HCT116 (cell line): ENCODE results near the gene SPOP. TPM values are rescaled to one million over a fixed set of nuclear protein-coding genes. Genes with fewer than 3 reads are reported as not detected.

Source experiments
- ATAC-seq: fragments of 200-7000 bp; cut with Tn5 transposase; 2 replicates; pipeline ENCODE4 v1.9.1; 2020; ENCODE audit warnings: mild to moderate bottlenecking, moderate library complexity
- BruUV-seq: library from RNA; stranded (reverse); fragments of 400-500 nt; replicated peaks from 2 replicates; lab custom pipeline; 2021; lab: Mats Ljungman, UMichigan
- CTCF ChIA-PET: fragments of 300-600 bp; sonication (Branson Sonifier 250); formaldehyde crosslinking; loops from one replicate; lab custom pipeline; 2021; ENCODE audit warnings: antibody characterized with exemption; lab: Charles Lee
- POLR2A ChIA-PET: fragments of 300-600, 350-600 bp; sonication (Branson Sonifier 250); formaldehyde crosslinking; loops from one replicate; lab custom pipeline; 2021; ENCODE audit warnings: antibody characterized with exemption; lab: Charles Lee
- RAD21 ChIA-PET, 2 experiments: fragments of 300-600 bp; sonication (Branson Sonifier 250); formaldehyde crosslinking; loops; one replicate each; lab custom pipeline; 2023; ENCODE audit warnings: low total read pairs in 2 of 2; ENCODE audit not compliant: uncharacterized antibody in 2 of 2, unreplicated experiment in 2 of 2, low non-redundant PET in 1 of 2; lab: Charles Lee
- DNase-seq: peaks from one replicate; pipeline ENCODE4 v3.0.0-alpha.2; 2010; ENCODE audit warnings: low read depth, low spot score
- H2AFZ ChIP-seq: fragments of 200-600 bp; shearing (Covaris generic), sonication (generic); 2 replicates; pipeline ENCODE4 v1.6.1; 2017; ENCODE audit warnings: low read depth, mixed run types, mixed read lengths, antibody characterized with exemption, low read length; ENCODE audit not compliant: poor library complexity, severe bottlenecking
- H3K27ac ChIP-seq: 2 replicates; pipeline ENCODE4 v1.5.1; 2012; ENCODE audit warnings: low read depth, low read length
- H3K27me3 ChIP-seq: fragments of 200-600 bp; sonication (generic); 2 replicates; pipeline ENCODE4 v1.6.1; 2016; ENCODE audit warnings: mixed run types, low read length, mixed read lengths; ENCODE audit not compliant: insufficient read depth
- H3K36me3 ChIP-seq, 2 experiments: fragments of 200-500 bp in 1 of 2; fragments of 200-600 bp in 1 of 2; sonication (Bioruptor generic) in 1 of 2; sonication (generic) in 1 of 2; 2 replicates each; pipeline versions ENCODE4 v1.5.1 to v1.6.1; 2014 to 2016; ENCODE audit warnings: low read length in 2 of 2, inconsistent platforms in 1 of 2, mixed read lengths in 1 of 2, mixed run types in 1 of 2; ENCODE audit not compliant: insufficient read depth in 2 of 2, control insufficient read depth in 1 of 2
- H3K4me1 ChIP-seq, 2 experiments: fragments of 200-600 bp in 1 of 2; sonication (generic) in 1 of 2; 2 replicates each; pipeline versions ENCODE4 v1.5.1 to v1.6.1; 2012 to 2017; ENCODE audit warnings: low read length in 2 of 2, inconsistent platforms in 1 of 2, mild to moderate bottlenecking in 1 of 2, mixed read lengths in 1 of 2, mixed run types in 1 of 2, moderate library complexity in 1 of 2; ENCODE audit not compliant: insufficient read depth in 2 of 2, control insufficient read depth in 1 of 2
- H3K4me2 ChIP-seq: fragments of 200-600 bp; sonication (generic); 2 replicates; pipeline ENCODE4 v1.6.1; 2017; ENCODE audit warnings: mixed run types, low read length, mixed read lengths
- H3K4me3 ChIP-seq, 2 experiments: fragments of 200-600 bp in 1 of 2; sonication (generic) in 1 of 2; replicated peaks in 1 of 2; 2 replicates each; pipeline ENCODE4 v1.5.1; 2011 to 2016; ENCODE audit warnings: low read length in 2 of 2, control low read depth in 1 of 2, low read depth in 1 of 2, mild to moderate bottlenecking in 1 of 2, mixed read lengths in 1 of 2, mixed run types in 1 of 2
- H3K79me2 ChIP-seq: fragments of 200-600 bp; sonication (generic); 2 replicates; pipeline ENCODE4 v1.6.1; 2017; ENCODE audit warnings: mild to moderate bottlenecking, mixed run types, low read length, moderate library complexity, mixed read lengths; ENCODE audit not compliant: insufficient read depth
- H3K9ac ChIP-seq: fragments of 200-600 bp; sonication (generic); 2 replicates; pipeline ENCODE4 v1.6.1; 2016; ENCODE audit warnings: low read length, mixed read lengths
- H3K9me2 ChIP-seq: fragments of 200-600 bp; sonication (generic), shearing (Covaris generic); 2 replicates; pipeline ENCODE4 v1.6.1; 2017; ENCODE audit warnings: mixed run types, mild to moderate bottlenecking, moderate library complexity; ENCODE audit not compliant: insufficient read depth
- H3K9me3 ChIP-seq, 2 experiments: fragments of 200-500 bp in 1 of 2; fragments of 200-600 bp in 1 of 2; sonication (Bioruptor generic) in 1 of 2; sonication (generic) in 1 of 2; 2 replicates each; pipeline ENCODE4 v1.6.1; 2014 to 2017; ENCODE audit warnings: low read length in 2 of 2, mixed read lengths in 2 of 2, inconsistent platforms in 1 of 2, low read depth in 1 of 2, mild to moderate bottlenecking in 1 of 2, mixed run types in 1 of 2, moderate library complexity in 1 of 2; ENCODE audit not compliant: control insufficient read depth in 1 of 2, insufficient read depth in 1 of 2
- H4K20me1 ChIP-seq: fragments of 200-600 bp; sonication (generic), shearing (Covaris generic); 2 replicates; pipeline ENCODE4 v1.6.1; 2017; ENCODE audit warnings: mixed run types, mild to moderate bottlenecking, moderate library complexity; ENCODE audit not compliant: insufficient read depth
- ATF3 ChIP-seq: IDR thresholded peaks from 2 replicates; pipeline ENCODE4 v1.6.1; 2012
- CBX3 ChIP-seq: IDR thresholded peaks from 2 replicates; pipeline ENCODE4 v1.6.1; 2012; ENCODE audit warnings: low read depth
- CTCF ChIP-seq, 3 experiments: fragments of 200-600 bp in 1 of 3; sonication (generic) in 1 of 3; IDR thresholded peaks in 2 of 3; conservative IDR thresholded peaks in 1 of 3; 2 replicates each; pipeline ENCODE4 v1.5.1; 2012 to 2017; ENCODE audit warnings: low read depth in 2 of 3, low read length in 2 of 3, antibody characterized with exemption in 1 of 3, borderline replicate concordance in 1 of 3, control low read depth in 1 of 3, mild to moderate bottlenecking in 1 of 3, mixed read lengths in 1 of 3, mixed run types in 1 of 3, moderate library complexity in 1 of 3; ENCODE audit not compliant: insufficient read depth in 1 of 3
- EZH2 ChIP-seq: fragments of 200-600 bp; sonication (generic); IDR thresholded peaks from 2 replicates; pipeline ENCODE4 v1.6.1; 2017; ENCODE audit warnings: antibody characterized with exemption, mixed run types
- EZH2phosphoT487 ChIP-seq: fragments of 200-600 bp; IDR thresholded peaks from 2 replicates; pipeline ENCODE4 v1.6.1; 2018; ENCODE audit warnings: antibody characterized with exemption, borderline replicate concordance
- FOSL1 ChIP-seq: IDR thresholded peaks from 2 replicates; pipeline ENCODE4 v1.6.1; 2012; ENCODE audit warnings: low read depth
- JUND ChIP-seq: IDR thresholded peaks from 2 replicates; pipeline ENCODE4 v1.6.1; 2012
- RAD21 ChIP-seq: IDR thresholded peaks from 2 replicates; pipeline ENCODE4 v1.6.1; 2012; ENCODE audit warnings: low read depth, mild to moderate bottlenecking
- REST ChIP-seq: IDR thresholded peaks from 2 replicates; pipeline ENCODE4 v1.6.1; 2012; ENCODE audit warnings: low read depth
- SIN3A ChIP-seq: IDR thresholded peaks from 2 replicates; pipeline ENCODE4 v1.6.1; 2012; ENCODE audit warnings: low read depth
- TCF7L2 ChIP-seq: IDR thresholded peaks from 2 replicates; pipeline ENCODE4 v1.7.0; 2011; ENCODE audit warnings: borderline replicate concordance, inconsistent platforms; ENCODE audit not compliant: insufficient read depth, insufficient read length; ENCODE audit errors: extremely low read depth
- ZFX ChIP-seq: fragments of 450-650 bp; IDR thresholded peaks from 2 replicates; pipeline ENCODE4 v1.6.1; 2017
- ZNF274 ChIP-seq: fragments of 200-500 bp; sonication (Bioruptor generic); IDR thresholded peaks from 2 replicates; pipeline ENCODE4 v1.6.1; 2014; ENCODE audit warnings: mild to moderate bottlenecking, low read depth, low read length, inconsistent platforms
- intact Hi-C: fragments of 100-400 bp; cut with micrococcal nuclease; formaldehyde crosslinking; loops from 2 replicates; pipeline ENCODE4 v1.10.0; 2022
- total RNA-seq: library from RNA; stranded (reverse); gene quantifications from one replicate; pipeline ENCODE4 v1.2.1, GENCODE V29; 2021; ENCODE audit not compliant: unreplicated experiment

SPOP gene
- total RNA-seq, 1 experiment from 2014 or later = 85.1 TPM

- ChIA-PET RAD21 (no interaction called here), CTCF (no interaction called here), POLR2A (no interaction called here)
- Histone ChIP-seq H2AFZ (no peak overlapping the region), H3K9me2 (no peaks in the 10 kb centered on the region), H3K4me3 (no peak overlapping the region), H3K79me2 (no peaks in the 10 kb centered on the region), H4K20me1 (no peaks in the 10 kb centered on the region), H3K27me3 (peaks cover 11% of the 10 kb centered on the region; the same call in 1 of the 2 replicates), H3K36me3 (no peaks in the 10 kb centered on the region), H3K27ac (no peak overlapping the region), H3K4me2 (no peak overlapping the region), H3K4me1 (peaks cover 0 to 11% of the 10 kb centered on the region in 2 experiments; a peak in 2 of 4 replicates), H3K9ac (no peak overlapping the region), H3K9me3 (no peaks in the 10 kb centered on the region)
- intact Hi-C loops = no loop called here
- no TSS peak for BruUV-seq
- DNase-seq (no peak), ATAC-seq (no peak)
- TF ChIP-seq CBX3 (no peak), FOSL1 (no peak), JUND (no peak), EZH2phosphoT487 (no peak)
Measured at GRCh38 chr17:49577650-49577934, 100.3 kb downstream of the SPOP start.

GRCh38 chr17:49576917-49577649 is 100.8 kb downstream of the SPOP start:
- no peak overlapping the region for H3K9ac ChIP-seq
- ATAC-seq (no peak), DNase-seq (no peak)
- no peak for TF ChIP-seq CBX3
- no peak for TF ChIP-seq CTCF (IDR thresholded peaks at IDR 0.05 in 2 of 3, conservative IDR thresholded peaks at IDR 0.05 in 1 of 3; ENCODE audit: borderline replicate concordance in 1 of 3, insufficient read depth in 1 of 3, low read depth in 2 of 3, low read length in 2 of 3)
- TF ChIP-seq REST = no peak
- no peak for TF ChIP-seq ZFX
- no peak for TF ChIP-seq TCF7L2
- no peak for TF ChIP-seq SIN3A
- TF ChIP-seq EZH2 = no peak
- TF ChIP-seq ZNF274 = no peak
- TF ChIP-seq JUND = no peak
- TF ChIP-seq FOSL1 = no peak
- TF ChIP-seq RAD21 = no peak
- no peak for TF ChIP-seq ATF3
- no peaks in the 10 kb centered on the region for H3K36me3 ChIP-seq
- no peak overlapping the region for H3K4me2 ChIP-seq
- RAD21 ChIA-PET = no interaction called here
- H4K20me1 ChIP-seq = no peaks in the 10 kb centered on the region
- H3K79me2 ChIP-seq = no peaks in the 10 kb centered on the region
- H3K4me1 ChIP-seq = peaks cover 0 to 9% of the 10 kb centered on the region in 2 experiments; a peak in 2 of 4 replicates
- intact Hi-C loops = no loop called here
- no peak overlapping the region for H2AFZ ChIP-seq
- no peaks in the 10 kb centered on the region for H3K9me2 ChIP-seq
- H3K4me3 ChIP-seq = no peak overlapping the region
- POLR2A ChIA-PET = no interaction called here
- BruUV-seq = no TSS peak
- no peak overlapping the region for H3K27ac ChIP-seq
- peaks cover 11% of the 10 kb centered on the region; the same call in 1 of the 2 replicates for H3K27me3 ChIP-seq
- H3K9me3 ChIP-seq = no peaks in the 10 kb centered on the region
- CTCF ChIA-PET = no interaction called here
